H9 (cell line): ENCODE data around the gene KLHDC3. TPM values are rescaled to one million over a fixed set of nuclear protein-coding genes. Genes with fewer than 3 reads are reported as not detected.

Source experiments
- DNase-seq: peaks from one replicate; pipeline ENCODE4 v3.0.0-alpha.2; 2017
- H2AFZ ChIP-seq: one replicate; pipeline ENCODE4 v1.6.1; 2013; ENCODE audit warnings: mild to moderate bottlenecking, low read length, control low read depth, moderate library complexity
- H2AK5ac ChIP-seq: 2 replicates; pipeline ENCODE4 v1.6.1; 2013; ENCODE audit warnings: low read length, control low read depth, mixed read lengths; ENCODE audit not compliant: insufficient read length
- H2BK120ac ChIP-seq: one replicate; pipeline ENCODE4 v1.6.1; 2013; ENCODE audit warnings: low read depth, mild to moderate bottlenecking, low read length, control low read depth, inconsistent platforms; ENCODE audit not compliant: poor library complexity, severe bottlenecking
- H2BK12ac ChIP-seq: 2 replicates; pipeline ENCODE4 v1.6.1; 2013; ENCODE audit warnings: low read length, control low read depth, mixed read lengths, low read depth; ENCODE audit not compliant: insufficient read length
- H2BK15ac ChIP-seq: 2 replicates; pipeline ENCODE4 v1.6.1; 2013; ENCODE audit warnings: low read depth, low read length, control low read depth
- H2BK20ac ChIP-seq: one replicate; pipeline ENCODE4 v1.6.1; 2013; ENCODE audit warnings: low read depth, mild to moderate bottlenecking, low read length, control low read depth, inconsistent platforms; ENCODE audit not compliant: poor library complexity, severe bottlenecking
- H2BK5ac ChIP-seq: 2 replicates; pipeline ENCODE4 v1.6.1; 2013; ENCODE audit warnings: low read length, control low read depth, mixed read lengths; ENCODE audit not compliant: insufficient read length
- H3K14ac ChIP-seq: 2 replicates; pipeline ENCODE4 v1.6.1; 2013; ENCODE audit warnings: low read length, control low read depth; ENCODE audit not compliant: insufficient read depth
- H3K18ac ChIP-seq: 2 replicates; pipeline ENCODE4 v1.6.1; 2013; ENCODE audit warnings: low read depth, mild to moderate bottlenecking, mixed read lengths, low read length, control low read depth; ENCODE audit not compliant: insufficient read length
- H3K23ac ChIP-seq: 2 replicates; pipeline ENCODE4 v1.6.1; 2013; ENCODE audit warnings: low read length, control low read depth, mixed read lengths, low read depth; ENCODE audit not compliant: insufficient read length
- H3K23me2 ChIP-seq: 2 replicates; pipeline ENCODE4 v1.6.1; 2013; ENCODE audit warnings: low read depth, mild to moderate bottlenecking, mixed read lengths, low read length, control low read depth; ENCODE audit not compliant: insufficient read length, poor library complexity, severe bottlenecking
- H3K27ac ChIP-seq: 2 replicates; pipeline ENCODE4 v1.5.1; 2013; ENCODE audit warnings: low read length, control low read depth, mixed read lengths, low read depth; ENCODE audit not compliant: insufficient read length
- H3K27me3 ChIP-seq: 2 replicates; pipeline ENCODE4 v1.6.1; 2013; ENCODE audit warnings: low read length, control low read depth, inconsistent platforms; ENCODE audit not compliant: insufficient read depth
- H3K4ac ChIP-seq: 2 replicates; pipeline ENCODE4 v1.6.1; 2013; ENCODE audit warnings: low read depth, mild to moderate bottlenecking, control low read depth, inconsistent platforms, low read length, moderate library complexity
- H3K4me1 ChIP-seq: 2 replicates; pipeline ENCODE4 v1.6.1; 2013; ENCODE audit warnings: low read length, control low read depth, inconsistent platforms; ENCODE audit not compliant: insufficient read depth
- H3K4me2 ChIP-seq: 2 replicates; pipeline ENCODE4 v1.6.1; 2013; ENCODE audit warnings: low read length, control low read depth, mixed read lengths; ENCODE audit not compliant: insufficient read length, insufficient read depth
- H3K56ac ChIP-seq: 2 replicates; pipeline ENCODE4 v1.6.1; 2013; ENCODE audit warnings: low read depth, mild to moderate bottlenecking, mixed read lengths, low read length, control low read depth; ENCODE audit not compliant: insufficient read length
- H3K79me1 ChIP-seq: 2 replicates; pipeline ENCODE4 v1.6.1; 2013; ENCODE audit warnings: low read depth, mild to moderate bottlenecking, moderate library complexity, low read length, control low read depth, inconsistent platforms; ENCODE audit not compliant: insufficient read depth, poor library complexity, severe bottlenecking
- H3K79me2 ChIP-seq: 2 replicates; pipeline ENCODE4 v1.6.1; 2013; ENCODE audit warnings: low read length, control low read depth, inconsistent platforms; ENCODE audit not compliant: insufficient read depth
- H3K9ac ChIP-seq: 2 replicates; pipeline ENCODE4 v1.6.1; 2013; ENCODE audit warnings: low read length, control low read depth, mixed read lengths; ENCODE audit not compliant: insufficient read length; ENCODE audit errors: extremely low read depth
- H3K9me3 ChIP-seq: one replicate; pipeline ENCODE4 v1.6.1; 2013; ENCODE audit warnings: low read depth, low read length, inconsistent platforms; ENCODE audit not compliant: control insufficient read depth
- H3T11ph ChIP-seq: one replicate; pipeline ENCODE4 v1.6.1; 2013; ENCODE audit warnings: mild to moderate bottlenecking, low read length, control low read depth, inconsistent platforms
- H4K20me1 ChIP-seq: one replicate; pipeline ENCODE4 v1.6.1; 2013; ENCODE audit not compliant: control insufficient read depth, insufficient read length, insufficient read depth
- H4K5ac ChIP-seq: 2 replicates; pipeline ENCODE4 v1.6.1; 2013; ENCODE audit warnings: low read depth, mild to moderate bottlenecking, mixed read lengths, low read length, control low read depth; ENCODE audit not compliant: insufficient read length
- H4K8ac ChIP-seq: replicated peaks from 2 replicates; pipeline ENCODE4 v1.6.1; 2013; ENCODE audit warnings: low read length, control low read depth, mixed read lengths, low read depth; ENCODE audit not compliant: insufficient read length
- H4K91ac ChIP-seq: 2 replicates; pipeline ENCODE4 v1.6.1; 2013; ENCODE audit warnings: low read depth, mild to moderate bottlenecking, moderate library complexity, mixed read lengths, low read length, control low read depth; ENCODE audit not compliant: insufficient read length
- H3K27ac Mint-ChIP-seq, 3 experiments: 2 replicates in 2 of 3; 3 replicates in 1 of 3; pipeline ENCODE4 v1.8.0; 2020 to 2021; ENCODE audit warnings: mixed read lengths in 3 of 3, mild to moderate bottlenecking in 1 of 3, moderate library complexity in 1 of 3
- H3K27me3 Mint-ChIP-seq: 2 replicates; pipeline ENCODE4 v1.8.0; 2021; ENCODE audit warnings: low read depth, mild to moderate bottlenecking, moderate library complexity, mixed read lengths
- H3K36me3 Mint-ChIP-seq, 3 experiments: 2 replicates in 2 of 3; 3 replicates in 1 of 3; pipeline ENCODE4 v1.8.0; 2020 to 2021; ENCODE audit warnings: low read depth in 3 of 3, mixed read lengths in 3 of 3; ENCODE audit not compliant: insufficient read depth in 1 of 3
- H3K4me1 Mint-ChIP-seq, 2 experiments: 2 replicates each; pipeline ENCODE4 v1.8.0; 2020; ENCODE audit warnings: mixed read lengths in 2 of 2
- H3K4me3 Mint-ChIP-seq, 2 experiments: 2 replicates in 1 of 2; 3 replicates in 1 of 2; pipeline ENCODE4 v1.8.0; 2020 to 2021; ENCODE audit warnings: mild to moderate bottlenecking in 2 of 2, mixed read lengths in 2 of 2, moderate library complexity in 1 of 2
- H3K9me3 Mint-ChIP-seq, 2 experiments: 2 replicates in 1 of 2; 3 replicates in 1 of 2; pipeline ENCODE4 v1.8.0; 2020; ENCODE audit warnings: mild to moderate bottlenecking in 2 of 2, mixed read lengths in 2 of 2, moderate library complexity in 1 of 2
- WGBS: extraction: QIAGEN DNeasy Blood & Tissue Kit; methylation state at CpG from one replicate; pipeline ENCODE4 v1.1.7; 2013; ENCODE audit warnings: missing lambda C conversion rate, low lambda C conversion rate, mixed read lengths; ENCODE audit not compliant: insufficient read length; ENCODE audit errors: extremely low coverage; 5-methylcytosine and 5-hydroxymethylcytosine counted together
- total RNA-seq: library from RNA; stranded (reverse); gene quantifications from 2 replicates; pipeline ENCODE4 v1.2.1, GENCODE V29; 2021
- TF ChIP-seq, protein P1 (sequence below): fragments of 200-600 bp; sonication (generic); conservative IDR thresholded peaks from 3 replicates; pipeline ENCODE4 v1.8.0; 2021; ENCODE audit warnings: antibody characterized with exemption, mild to moderate bottlenecking

KLHDC3 gene
- total RNA-seq, 1 experiment from 2014 or later: 146 TPM

GRCh38 chr6:43019152-43019551 lies 5.1 kb downstream of the KLHDC3 start:
- Histone ChIP-seq H3K18ac (no peak overlapping the region), H3K23me2 (peaks cover 7% of the 10 kb centered on the region), H4K20me1 (no peaks in the 10 kb centered on the region), H3K27ac (no peak overlapping the region), H4K91ac (no peak overlapping the region), H4K8ac (no peak overlapping the region), H2BK20ac (no peak overlapping the region), H3K79me2 (peaks cover 10% of the 10 kb centered on the region; the same call in 1 of the 2 replicates), H4K5ac (no peak overlapping the region), H2BK15ac (no peak overlapping the region), H2BK12ac (no peak overlapping the region), H3K4me1 (no peaks in the 10 kb centered on the region), H3K9me3 (no peaks in the 10 kb centered on the region), H3K56ac (no peak overlapping the region), H2BK5ac (no peak overlapping the region), H2AK5ac (no peak overlapping the region), H3K14ac (no peak overlapping the region), H3K4me2 (no peak overlapping the region), H3K4ac (no peak overlapping the region), H3K9ac (no peak overlapping the region), H3K23ac (no peak overlapping the region), H3K79me1 (peaks cover 6% of the 10 kb centered on the region), H2BK120ac (no peak overlapping the region), H2AFZ (no peak overlapping the region), H3T11ph (no peak overlapping the region), H3K27me3 (no peaks in the 10 kb centered on the region)
- no peak for DNase-seq
- no peaks in the 10 kb centered on the region for H3K9me3 Mint-ChIP-seq
- no CpG with 5 or more reads among the region's 2 CpGs for WGBS
- no peak overlapping the region for H3K27ac Mint-ChIP-seq
- peaks cover 17 to 43% (median 41%) of the 10 kb centered on the region in 3 experiments for H3K36me3 Mint-ChIP-seq
- H3K4me1 Mint-ChIP-seq: peaks cover 6 to 29% of the 10 kb centered on the region in 2 experiments
- TF ChIP-seq, protein P1, sequence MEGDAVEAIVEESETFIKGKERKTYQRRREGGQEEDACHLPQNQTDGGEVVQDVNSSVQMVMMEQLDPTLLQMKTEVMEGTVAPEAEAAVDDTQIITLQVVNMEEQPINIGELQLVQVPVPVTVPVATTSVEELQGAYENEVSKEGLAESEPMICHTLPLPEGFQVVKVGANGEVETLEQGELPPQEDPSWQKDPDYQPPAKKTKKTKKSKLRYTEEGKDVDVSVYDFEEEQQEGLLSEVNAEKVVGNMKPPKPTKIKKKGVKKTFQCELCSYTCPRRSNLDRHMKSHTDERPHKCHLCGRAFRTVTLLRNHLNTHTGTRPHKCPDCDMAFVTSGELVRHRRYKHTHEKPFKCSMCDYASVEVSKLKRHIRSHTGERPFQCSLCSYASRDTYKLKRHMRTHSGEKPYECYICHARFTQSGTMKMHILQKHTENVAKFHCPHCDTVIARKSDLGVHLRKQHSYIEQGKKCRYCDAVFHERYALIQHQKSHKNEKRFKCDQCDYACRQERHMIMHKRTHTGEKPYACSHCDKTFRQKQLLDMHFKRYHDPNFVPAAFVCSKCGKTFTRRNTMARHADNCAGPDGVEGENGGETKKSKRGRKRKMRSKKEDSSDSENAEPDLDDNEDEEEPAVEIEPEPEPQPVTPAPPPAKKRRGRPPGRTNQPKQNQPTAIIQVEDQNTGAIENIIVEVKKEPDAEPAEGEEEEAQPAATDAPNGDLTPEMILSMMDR: no peak
- no peak overlapping the region for H3K4me3 Mint-ChIP-seq
- no peaks in the 10 kb centered on the region for H3K27me3 Mint-ChIP-seq
